Medulla oblongata (tissue), 1 donor: Measurements from ENCODE around the gene GREB1L.
"Not testable (repeated sequence)": the region's sequence is repeated elsewhere in the genome, so short reads cannot be mapped to it uniquely, and the experiment has no call there.

Experiments
- DNase-seq: peaks from one replicate; pipeline ENCODE4 v3.0.0-alpha.2; 2015; ENCODE audit errors: extremely low spot score

The GREB1L gene

DNA sequence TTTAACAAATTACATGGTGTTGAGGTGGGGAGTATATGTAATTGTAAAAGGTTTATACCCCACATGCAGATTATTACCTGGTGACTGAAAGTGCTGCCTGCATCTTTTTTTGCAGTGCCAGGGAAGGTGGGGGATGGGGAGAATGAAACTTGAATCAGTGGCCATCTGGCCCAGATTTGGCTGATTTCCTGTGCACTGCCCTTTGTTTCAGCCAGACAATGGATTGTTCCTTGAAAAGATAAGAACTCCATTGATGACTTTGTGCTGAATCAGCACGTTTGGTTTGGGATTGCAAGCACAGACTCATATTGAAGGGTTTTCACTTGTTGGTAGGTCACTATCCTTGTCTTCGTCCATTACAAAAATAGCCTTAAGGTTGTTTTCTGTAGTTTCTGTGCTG, 20.9 kb downstream of the GREB1L start:
- peak; percentile 72 for DNase-seq

DNA sequence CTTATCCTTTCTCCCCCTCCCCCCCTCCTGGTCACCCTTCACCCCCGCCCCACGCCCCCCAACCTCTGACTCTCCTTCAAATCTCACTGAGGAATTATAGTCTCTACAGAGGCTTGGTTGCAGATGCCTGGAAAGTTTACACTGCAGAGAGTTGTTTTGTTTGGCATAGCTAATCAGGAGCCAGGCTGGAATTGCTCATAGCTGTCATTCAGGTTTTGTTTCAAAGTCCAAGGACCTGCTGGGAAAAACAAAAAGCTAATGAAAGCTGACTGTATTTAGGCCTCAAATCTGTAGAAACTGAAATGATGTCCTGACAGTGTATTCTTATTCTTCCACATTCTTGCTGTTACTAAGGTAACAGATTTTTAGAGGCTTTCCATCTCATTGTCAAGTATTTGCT, 22.6 kb downstream of the GREB1L start:
- DNase-seq = no peak

DNA sequence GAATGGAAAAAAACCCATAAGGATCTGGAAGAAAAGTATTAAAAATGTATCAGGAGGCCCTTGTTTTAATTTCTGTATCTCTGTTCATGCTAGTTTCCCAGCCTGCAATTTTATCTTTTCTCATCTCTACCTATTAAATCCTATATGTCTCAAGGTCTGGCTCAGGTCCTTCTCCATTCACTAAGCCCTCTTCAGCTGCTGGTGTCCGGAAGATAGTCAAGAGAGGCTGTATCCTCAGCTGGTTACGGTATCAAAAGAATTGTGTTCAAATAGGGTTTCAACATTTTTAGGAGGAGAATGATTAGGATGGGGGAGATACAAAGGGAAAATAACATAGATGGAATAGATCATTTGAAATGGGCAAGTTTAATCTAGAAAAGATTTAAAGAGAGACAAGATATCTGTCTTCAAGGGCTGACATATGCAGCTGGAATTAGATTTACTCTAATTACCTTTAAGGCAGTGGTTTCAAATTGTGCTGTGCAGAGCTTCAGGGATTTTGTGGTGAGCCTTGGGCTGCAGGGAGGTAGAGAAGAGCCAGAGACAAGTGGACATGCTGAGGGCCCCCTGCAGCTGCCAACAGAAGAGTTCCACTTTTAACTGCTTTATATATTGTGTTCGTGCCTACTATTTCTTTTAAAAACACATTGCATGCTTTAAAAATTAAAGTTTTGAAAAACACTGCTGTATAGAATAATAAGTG, 24.1 kb downstream of the GREB1L start:
- no peak for DNase-seq

DNA sequence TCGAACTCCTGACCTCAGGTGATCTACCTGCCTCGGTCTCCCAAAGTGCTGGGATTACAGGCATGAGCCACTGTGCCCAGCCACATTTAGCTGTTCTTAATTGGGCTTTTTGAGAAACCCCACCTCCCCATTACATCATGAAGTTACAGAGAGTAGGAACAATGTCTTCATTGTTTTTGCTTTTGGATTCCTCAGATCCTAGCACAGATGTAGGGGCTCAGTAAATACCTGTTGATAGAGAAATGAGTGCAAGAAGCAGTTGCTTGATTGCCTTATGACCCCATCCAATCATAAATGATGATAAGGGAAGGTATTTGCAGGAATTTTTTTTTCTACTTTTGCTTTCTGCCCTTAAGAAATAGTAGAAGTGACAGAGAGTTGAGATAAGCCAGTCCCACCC, 25.4 kb downstream of the GREB1L start:
- DNase-seq = no peak

DNA sequence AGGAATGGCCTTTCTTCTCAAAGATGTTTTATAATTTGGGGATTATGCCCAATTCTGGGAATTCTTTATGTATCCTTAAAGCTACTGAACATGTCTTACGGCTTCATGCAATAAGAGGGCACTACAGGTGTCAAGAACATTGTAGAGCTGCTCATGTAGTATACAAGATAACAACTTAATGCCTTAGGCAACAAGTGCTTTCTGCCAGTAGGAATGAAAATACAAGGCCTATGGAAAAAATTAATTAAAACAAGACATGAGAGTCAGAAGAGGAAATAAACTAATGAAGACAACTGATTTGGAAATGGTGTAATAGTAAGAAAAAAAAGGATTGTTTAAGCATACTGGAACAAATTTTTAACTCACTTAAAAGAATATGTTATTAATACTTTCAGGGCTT, 27.3 kb downstream of the GREB1L start:
- no peak for DNase-seq

DNA sequence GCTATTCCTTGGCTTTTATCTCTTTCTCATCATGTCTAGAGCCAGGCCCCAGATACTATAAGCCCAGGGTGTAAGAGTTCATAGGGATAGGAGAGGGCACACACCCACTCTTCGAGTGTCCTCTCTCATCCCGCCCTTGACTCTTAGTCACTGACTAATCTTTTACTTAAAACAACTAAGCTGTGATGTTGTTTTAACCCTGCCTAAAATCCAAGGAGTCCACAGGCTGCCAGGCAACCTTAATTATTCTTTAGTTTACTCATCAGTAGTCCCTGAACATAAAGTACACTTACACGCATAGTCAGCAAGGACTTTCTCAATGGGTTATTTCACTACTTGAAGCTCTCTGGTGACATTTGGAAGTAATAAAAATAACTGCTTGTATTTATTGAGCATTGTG, 28.4 kb downstream of the GREB1L start:
- no peak for DNase-seq

DNA sequence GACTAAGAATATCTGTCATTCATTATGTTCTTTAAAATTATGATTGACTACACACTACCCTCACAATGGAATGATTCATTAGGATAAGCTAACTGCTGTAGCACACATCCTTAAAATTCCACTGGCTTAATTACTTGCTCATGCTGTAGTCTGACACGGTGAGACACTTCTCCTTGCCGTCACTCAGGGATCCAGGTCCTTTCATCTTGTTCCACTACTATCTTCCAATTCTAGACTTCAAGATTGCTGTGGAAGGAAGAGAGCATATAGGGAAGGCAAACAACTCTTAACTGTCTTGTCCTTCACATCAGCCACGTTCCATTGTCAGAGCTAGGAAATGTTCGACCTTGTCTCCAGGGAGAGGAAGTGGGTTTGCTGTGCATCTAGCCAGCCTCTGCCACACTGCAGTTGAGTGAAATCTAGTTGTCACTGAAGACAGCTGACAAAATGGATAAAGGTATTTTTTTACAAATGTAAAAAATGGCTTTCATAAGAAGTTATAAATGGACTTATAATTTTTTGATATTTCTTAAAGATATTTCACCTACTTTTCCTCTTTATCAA, 30.1 kb downstream of the GREB1L start:
- no peak for DNase-seq

DNA sequence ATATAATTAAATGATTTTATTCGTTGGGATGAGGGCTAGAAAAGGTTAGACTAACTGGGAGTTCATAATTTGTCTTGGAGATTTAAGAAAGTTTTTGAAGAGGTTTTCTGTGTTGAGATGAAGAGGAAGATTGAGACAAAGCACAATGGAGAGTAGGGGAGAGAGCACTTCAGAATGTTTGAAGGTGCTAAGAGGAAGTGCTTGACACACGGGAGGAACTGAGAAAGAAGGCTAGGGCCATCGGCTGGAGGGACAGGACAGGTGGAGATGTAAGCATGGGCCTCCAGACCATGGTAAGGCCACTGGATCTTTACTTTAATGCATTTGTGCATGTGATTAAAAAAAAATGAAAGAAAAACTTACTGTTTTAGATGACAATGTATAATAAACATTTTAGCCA, 31.5 kb downstream of the GREB1L start:
- DNase-seq = no peak

DNA sequence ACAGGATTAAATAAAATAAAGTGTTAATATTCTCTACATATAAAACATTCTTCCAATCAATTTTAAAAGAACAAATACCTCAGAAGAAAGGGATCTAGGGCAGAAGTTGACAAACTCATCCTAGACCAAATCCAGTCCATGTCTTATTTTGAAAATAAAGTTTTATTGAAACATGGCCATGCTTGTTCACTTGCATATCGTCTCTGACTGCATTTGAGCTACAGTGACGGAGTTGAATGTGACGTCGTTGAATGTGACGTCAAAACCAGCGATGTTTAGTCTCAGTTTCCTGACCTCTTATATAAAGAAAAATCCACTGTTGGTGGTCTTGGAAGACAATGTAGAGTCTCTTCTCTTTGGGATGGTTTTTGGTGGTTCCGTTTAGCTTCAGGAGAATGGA, 33.6 kb downstream of the GREB1L start:
- DNase-seq = no peak

DNA sequence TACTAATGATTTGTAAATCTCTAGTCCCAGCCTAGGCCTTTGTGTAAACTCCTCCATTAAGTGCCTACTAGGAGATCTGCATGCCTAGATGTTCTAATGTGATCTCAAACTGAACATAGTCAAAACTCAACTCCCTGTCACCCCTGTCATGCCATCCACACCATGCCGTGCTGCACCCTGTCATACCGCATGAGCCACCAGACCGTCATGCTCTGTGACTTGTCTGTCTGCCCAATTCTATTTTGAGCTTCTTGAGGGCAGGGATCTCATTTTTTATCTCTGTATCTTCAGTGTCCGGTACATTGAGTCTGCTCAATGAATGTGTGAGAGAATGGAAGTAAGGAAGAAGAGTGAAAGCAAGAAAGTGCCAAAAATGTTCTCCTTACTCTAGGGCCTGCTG, 35.5 kb downstream of the GREB1L start:
- no peak for DNase-seq

DNA sequence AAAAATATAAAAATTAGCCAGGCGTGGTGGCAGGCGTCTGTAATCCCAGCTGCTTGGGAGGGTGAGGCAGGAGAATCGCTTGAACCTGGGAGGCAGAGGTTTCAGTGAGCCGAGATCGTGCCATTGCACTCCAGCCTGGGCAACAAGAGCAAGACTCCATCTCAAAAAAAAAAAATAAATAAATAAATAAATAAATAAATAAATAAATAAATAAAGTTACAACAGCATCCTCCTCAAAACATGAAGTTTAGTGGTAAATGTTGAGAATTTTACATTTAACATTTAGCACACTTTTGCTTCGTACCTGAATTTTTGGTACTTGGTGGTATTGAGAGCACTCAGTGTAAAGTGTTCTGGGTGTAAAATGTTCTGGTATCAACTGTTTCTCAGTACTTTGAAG, 36.2 kb downstream of the GREB1L start:
- not testable (repeated sequence) for DNase-seq

DNA sequence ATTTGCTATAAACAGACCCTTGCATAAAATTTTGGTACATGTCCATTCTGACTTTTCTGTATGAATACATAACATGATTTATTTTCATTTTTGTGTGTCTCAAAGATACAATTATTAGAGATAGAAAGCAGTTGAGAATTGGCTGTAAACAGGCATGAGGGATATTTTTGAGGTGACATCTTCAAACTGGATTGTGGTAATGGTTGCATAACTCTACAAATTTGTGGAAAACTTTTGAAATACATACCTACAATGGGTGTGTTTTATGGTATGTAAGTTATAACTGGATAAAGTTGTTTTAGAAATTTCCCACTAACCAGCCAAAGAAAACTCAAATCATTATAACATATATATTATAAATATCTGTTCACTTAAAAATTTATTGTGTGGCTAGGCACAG, 39.6 kb downstream of the GREB1L start:
- DNase-seq = no peak

DNA sequence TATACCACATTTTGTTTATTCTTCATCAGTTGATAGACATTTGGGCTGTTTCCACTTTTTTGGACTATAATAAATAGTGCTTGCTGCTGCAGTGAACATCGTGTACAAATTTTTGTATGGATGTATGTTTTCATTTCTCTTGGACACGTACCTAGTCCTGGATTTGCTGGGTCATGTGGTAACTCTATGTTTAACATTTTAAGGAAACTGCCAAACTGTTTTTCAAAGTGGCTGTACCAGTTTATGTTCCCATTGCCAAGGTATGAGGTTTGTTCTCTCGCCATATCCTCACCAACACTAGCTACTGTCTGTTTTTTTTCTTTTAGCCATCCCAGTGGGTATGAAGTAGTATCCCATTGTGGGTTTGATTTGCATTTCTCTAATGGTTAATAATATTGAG, 42.5 kb downstream of the GREB1L start:
- DNase-seq = no peak

DNA sequence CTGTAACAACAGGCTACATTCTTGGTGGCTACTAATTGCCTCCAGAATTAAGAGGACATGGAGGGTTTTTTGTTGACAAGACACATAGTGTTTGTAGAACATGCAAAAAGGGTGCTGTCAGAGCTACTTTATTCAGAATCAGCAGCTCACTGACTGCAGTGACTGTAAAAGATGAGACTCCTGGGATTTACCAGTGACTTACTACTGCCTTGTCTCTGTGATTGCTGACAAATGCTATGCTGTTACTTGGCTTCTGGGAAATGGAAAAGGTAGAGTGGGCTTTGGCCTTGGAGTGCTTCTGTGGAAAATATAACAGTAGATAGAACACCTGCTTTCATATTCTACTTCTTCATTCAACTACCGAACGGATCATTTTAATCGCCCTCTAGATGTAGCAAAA, 47.8 kb downstream of the GREB1L start:
- DNase-seq = no peak

DNA sequence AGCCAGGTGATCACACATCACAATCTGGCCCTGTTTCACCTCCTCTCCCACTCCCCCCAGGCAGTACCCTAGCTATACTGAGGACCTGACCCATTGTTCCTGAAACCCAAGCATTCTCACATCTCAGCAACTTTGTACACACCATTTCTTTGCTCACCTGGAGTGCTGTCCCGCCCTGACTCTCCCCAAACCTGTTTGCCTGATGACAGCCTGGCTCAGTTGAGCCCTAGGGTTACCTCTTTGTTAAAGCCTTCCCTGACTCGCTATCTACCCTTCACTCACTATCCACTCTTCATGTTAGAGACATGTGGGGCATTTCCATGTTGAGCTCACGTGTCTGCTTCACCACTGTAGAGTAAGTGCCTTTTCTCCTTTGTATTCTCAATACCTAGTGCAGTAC, 49.1 kb downstream of the GREB1L start:
- DNase-seq = no peak

DNA sequence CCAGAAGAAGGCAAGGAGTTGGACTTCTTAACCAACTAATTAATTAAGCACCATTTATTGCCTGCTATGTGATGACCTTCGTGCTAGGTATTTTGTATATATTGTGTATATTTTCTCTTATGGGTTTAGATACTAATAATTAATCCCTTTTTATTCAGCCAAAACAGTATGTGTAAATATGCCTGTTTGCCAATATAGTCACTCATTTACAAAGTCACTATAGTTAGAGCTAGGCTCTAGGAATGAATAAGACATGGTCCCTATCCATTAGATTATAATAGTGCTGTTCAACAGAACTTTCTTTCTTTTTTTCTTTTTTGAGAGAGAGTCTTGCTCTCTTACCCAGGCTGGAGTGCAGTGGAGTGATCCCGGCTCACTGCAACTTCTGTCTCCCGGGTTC, 51.4 kb downstream of the GREB1L start:
- no peak for DNase-seq

DNA sequence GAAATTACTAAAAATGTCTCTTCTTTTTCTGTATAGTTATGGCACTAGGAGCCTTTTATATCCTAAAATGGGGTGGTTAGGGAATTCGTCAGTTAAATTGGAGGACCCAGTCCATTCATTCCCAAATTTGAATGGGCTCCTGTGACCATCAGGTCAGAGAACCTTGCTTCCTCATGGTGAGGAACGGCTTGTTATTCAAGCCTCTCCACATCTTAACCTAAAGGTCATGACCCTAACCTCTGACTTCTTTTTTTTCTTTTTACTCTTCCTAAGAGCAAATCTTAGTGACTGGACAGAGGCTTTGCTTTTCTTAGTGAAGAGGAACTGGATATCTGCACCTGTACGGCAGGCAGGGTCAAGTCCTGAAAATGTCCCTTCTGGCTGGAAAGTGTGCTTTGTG, 53.1 kb downstream of the GREB1L start:
- no peak for DNase-seq

DNA sequence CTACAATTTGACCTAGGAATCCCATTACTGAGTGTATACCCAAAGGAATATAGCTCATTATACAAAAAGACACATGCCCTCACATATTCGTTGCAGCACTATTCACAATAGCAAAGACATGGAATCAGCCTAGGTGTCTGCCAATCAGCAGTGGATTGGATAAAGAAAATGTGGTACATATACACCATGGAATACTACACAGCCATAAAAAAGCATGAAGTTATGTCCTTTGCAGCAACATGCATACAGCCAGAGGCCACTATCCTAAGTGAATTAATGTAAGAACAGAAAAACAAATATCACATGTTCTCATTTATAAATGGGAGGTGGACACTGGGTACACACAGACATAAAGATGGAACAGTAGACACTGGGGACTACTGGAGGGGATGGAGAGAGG, 54.0 kb downstream of the GREB1L start:
- no peak for DNase-seq

DNA sequence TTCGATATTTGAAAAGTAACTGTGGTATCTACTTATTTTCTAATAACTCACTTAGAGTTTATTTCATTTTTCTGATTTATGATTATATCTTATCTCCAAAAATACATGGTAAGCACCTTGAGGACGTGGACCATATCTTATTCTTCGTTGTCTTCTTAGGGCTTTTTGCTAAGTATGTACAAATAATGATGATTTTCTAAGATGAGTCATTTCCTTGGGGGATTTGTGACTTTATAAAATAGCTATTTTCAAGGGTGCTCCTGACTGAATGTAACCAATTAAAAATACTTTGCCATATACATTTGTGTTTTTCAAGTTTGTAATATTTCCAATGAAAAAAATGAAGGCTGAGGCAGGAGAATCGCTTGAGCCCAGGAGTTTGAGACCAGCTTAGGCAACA, 56.3 kb downstream of the GREB1L start:
- DNase-seq = no peak

DNA sequence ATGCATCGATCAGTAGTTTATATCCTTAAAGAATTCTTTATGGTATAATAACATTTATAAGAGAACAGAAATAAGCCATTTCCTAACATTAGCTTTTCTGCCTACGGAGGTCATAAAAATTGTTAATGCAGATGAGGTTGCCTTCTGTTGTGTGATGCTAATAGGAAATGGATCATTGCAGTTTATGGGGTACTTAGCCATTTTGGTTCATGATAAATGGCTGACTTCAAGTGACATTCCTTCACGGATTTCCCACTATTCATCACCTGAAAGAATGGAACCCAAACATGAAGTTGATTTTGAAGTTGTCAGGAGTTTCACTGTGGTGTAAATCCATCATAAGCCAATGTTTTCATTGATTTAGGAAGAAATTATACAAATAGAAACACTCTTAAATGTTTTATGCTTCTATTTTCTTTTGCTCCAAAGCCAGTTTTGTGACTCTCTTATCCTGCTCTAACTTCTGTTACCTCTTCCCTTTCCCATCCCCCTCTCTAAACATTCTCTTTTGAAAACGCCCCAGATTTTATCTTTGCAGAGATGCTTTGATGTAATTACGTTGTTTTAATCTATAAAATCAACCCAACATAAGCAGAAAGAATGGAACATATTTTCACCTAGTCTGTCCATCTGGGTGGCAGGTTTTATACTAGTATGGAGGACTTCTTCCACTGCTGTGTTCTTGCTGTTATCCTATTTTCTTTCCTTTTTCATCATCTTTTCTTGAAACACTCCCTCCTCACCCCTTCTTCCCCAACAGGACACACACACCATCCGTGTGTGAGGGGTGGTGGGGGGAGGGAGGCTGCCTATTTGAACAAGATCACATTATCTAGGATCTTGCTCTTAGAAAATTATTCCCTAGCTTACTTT, 58.2 kb downstream of the GREB1L start:
- no peak for DNase-seq

DNA sequence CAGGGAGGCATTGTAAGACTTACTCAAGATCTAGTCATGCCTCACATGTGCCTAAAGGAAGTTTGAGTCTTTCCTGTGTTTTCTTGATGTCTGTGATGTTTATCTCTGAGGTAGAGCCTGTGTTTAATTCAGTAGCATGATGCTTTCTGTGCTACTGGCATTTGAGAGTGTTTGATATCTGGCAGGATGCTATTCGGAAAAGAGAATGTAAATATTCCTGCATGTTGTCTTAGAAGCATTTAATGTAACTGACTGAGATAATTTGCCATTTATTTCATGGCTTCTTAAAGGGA, 58.8 kb downstream of the GREB1L start:
- no peak for DNase-seq

DNA sequence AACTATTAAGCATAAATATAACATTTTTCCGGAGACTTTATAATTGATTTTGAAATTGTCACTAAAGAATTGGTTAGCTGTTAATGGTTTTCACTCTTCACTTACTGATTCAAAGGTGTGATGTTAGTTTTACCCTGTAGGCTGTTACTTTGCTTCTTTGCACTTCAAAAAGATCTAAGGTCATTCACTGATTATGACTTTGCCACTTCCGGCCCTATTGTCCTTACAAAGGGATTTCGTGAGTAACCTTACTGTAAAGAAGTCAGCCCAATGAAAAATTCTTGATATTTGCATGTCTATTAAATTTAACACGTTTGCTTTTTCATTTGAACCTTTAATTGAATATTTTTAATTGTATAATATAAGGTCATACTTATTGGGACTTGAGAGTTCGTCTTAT, 61.4 kb downstream of the GREB1L start:
- DNase-seq = no peak

DNA sequence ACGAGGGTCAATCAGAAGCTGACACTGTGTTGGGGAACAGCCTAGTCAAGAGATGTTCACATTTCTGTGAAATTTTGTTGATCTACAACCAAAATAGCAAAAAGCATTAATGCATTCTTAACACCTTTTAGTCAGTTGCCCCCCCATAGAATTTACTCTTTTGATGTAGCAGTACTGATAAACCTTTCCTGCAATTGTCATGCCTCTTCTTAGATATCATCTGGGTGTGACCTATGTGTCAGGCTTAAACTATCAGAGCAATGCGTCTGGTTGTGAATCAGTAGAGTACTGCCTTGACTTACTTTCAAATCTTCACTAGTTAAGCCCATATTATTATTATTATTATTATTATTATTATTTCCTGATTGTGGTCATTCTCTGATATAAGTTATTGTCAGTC, 61.9 kb downstream of the GREB1L start:
- no peak for DNase-seq
